Right forelimb (tissue), 1 donor: ENCODE results near the gene CHST9.
"Not testable (repeated sequence)": the region's sequence is repeated elsewhere in the genome, so short reads cannot be mapped to it uniquely, and the experiment has no call there.

ENCODE experiments used
- DNase-seq: peaks from one replicate; pipeline ENCODE4 v3.0.0-alpha.2; 2018

CHST9 gene

DNA sequence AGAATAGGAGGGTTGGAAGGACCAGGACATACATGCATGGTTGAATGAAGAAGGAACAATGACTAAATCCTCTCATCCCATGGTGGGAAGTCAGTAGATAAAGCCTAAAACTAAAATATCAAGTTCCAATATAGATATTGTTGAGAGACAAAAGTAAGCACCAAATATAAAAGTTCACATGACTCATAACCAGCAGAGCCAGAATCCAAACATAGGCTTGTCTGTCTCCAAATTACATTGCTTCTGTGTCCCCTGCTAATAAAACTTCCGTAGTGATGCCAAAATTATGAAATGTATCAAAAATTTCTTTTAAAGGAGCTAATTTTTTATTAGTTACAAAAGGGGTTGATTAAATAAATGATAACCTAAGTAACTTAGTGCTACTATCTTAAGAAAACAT, 19.7 kb downstream of the CHST9 start:
- DNase-seq: no peak

- DNase-seq: no peak
Measured at GRCh38 chr18:27164905-27165304, 20.2 kb downstream of the CHST9 start.

DNA sequence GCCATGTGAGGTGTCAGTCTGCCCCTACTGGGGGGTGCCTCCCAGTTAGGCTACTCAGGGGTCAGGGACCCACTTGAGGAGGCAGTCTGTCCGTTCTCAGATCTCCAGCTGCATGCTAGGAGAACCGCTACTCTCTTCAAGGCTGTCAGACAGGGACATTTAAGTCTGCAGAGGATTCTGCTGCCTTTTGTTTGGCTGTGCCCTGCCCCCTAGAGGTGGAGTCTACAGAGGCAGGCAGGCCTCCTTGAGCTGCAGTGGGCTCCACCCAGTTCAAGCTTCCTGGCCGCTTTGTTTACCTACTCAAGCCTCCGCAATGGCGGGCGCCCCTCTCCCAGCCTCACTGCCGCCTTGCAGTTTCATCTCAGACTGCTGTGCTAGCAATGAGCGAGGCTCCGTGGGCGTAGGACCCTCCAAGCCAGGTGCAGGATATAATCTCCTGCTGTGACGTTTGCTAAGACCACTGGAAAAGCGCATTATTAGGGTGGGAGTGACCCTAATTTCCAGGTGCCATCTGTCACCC, 21.9 kb downstream of the CHST9 start:
- not testable (repeated sequence) for DNase-seq

DNA sequence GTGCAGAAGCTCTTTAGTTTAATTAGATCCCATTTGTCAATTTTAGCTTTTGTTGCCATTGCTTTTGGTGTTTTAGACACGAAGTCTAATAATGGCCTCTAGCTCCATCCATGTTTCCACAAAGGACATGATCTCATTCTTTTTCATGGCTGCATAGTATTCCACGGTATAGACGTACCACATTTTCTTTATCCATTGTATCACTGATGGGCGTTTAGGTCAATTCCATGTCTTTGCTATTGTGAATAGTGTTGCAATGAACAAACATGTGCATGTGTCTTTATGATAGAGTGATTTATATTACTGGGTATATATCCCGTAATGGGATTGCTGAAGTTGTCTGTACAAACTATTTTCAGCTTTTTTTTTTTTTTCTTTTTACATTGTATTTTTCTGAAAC, 35.9 kb downstream of the CHST9 start:
- DNase-seq: not testable (repeated sequence)

GRCh38 chr18:27144672-27145071, 40.4 kb downstream of the CHST9 start:
- no peak for DNase-seq

DNA sequence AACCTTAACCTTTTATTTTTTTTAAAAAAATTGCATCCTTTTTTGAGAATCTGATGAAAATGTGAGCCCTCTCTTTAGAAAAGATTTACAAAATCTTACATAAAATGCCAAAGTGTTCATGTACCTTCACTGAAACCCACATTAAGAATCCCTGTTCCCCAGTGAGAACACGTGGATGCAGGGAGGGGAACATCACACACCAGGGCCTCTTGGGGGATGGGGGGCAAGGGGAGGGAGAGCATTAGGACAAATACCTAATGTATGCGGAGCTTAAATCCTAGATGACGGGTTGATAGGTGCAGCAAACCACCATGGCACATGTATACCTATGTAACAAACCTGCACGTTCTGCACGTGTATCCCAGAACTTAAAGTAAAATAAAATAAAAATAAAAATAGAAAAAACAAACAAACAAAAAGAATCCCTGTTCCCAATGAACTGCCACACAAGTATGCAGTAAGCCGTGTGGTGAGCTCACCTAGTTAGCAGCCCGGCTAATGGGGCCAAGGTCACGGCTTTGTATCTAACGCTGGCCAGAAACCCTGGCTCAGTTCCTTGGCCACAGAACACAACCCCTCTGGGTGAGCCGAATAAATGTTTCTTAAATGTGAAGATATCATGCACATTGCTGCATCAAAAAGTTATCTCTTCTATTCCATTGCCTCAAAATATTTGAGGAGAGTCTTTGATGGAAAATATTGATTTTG, 41.4 kb downstream of the CHST9 start:
- no peak for DNase-seq

- no peak for DNase-seq
Measured at GRCh38 chr18:27142891-27143290, 42.2 kb downstream of the CHST9 start.

GRCh38 chr18:27141876-27142275, 43.2 kb downstream of the CHST9 start:
- no peak for DNase-seq

DNA sequence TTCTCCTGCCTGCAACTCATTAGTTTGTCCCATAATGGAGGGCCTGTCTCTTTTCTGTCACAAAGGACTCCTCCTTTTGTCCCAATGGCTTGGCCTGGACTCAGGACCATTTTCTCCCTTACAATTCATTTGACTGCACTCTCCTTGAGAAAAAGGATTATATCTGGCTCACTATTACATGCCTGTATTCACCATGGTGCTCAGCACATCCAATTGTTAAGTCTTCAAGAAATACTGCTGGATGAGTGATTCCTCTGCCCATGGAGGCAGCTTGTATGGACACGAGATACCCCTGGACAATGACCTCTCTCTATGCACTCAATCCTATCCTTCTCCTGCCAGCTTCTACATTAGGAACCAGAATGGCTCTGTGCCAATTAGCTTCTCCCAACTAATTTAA, 47.0 kb downstream of the CHST9 start:
- DNase-seq: no peak

DNA sequence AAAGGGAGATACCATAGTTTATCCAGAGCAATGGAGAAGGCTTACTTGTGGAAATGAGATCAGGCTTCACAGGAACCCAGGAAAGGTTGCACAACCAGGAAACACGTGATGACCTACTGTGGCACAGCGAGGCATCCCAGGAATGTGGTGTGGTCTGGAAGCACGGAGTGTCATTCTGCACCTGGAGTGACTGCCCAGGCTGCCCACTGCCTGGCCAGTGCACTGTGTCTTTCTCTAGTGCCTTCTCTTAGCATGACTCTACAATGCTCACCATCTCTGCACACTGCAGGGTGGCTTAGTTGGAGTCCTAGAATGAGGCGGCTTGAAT, 48.9 kb downstream of the CHST9 start:
- DNase-seq: no peak

- DNase-seq: no peak
Measured at GRCh38 chr18:27135504-27136207, 49.5 kb downstream of the CHST9 start.

DNA sequence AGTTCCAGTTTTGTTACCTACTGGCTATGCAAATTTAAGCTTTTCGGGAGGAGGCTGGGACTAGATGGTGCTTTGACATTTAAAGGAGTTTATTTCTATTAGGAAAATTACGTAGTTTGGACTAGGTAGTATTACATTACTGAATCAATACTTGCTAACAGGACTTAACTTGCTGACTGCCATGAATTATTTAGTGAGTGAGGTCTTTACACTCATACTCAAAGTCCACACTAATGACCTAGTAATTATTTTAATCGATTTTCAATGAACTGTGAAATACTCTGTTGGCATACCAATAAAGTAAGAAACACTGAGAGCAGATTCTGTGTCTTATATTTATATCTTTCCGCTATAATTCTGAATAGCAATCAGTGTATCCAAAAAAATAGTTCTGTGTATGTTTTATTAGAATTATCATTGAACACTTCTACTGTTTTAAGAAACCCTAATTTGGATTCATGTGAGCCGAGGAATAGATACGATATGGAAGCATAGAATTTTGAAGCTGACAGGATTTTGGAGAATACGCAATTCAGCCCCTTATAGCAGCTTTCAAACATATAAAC, 55.0 kb downstream of the CHST9 start:
- no peak for DNase-seq

DNA sequence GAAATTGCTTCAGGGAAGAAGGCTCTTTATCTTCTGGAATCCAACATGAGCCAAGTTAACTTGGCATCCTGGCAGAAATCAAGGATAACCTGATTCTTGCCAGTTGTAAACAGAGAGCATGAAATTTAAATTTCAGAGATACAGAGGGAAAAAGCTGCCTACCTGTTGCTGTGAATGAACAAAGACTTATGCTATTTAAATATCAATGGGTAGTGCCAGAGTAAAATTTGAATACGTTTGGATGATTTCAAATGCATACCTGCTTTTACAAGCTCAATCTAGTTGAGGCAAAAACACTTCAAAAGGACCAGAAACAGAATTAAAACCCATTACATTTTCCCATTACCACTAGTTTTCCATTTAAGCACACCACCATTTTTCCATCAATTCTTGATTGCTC, 60.9 kb downstream of the CHST9 start:
- no peak for DNase-seq

DNA sequence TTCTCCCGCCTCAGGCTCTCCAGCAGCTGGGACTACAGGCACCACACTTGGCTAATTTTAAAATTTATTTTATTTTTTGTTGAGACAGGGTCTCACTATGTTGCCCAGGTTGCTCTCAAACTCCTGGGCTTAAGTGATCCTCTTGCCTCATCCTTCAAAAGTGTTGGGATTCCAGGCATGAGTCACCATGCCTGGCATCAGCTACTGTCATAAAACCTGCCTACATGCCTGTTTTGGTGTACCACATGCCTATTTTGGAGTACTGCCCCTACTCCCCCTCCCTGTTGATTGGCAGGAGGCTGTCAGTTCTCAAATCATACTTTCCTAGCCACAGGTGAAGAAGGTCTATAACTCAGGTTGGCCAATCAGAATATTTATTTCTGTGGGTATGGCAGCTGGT, 64.0 kb downstream of the CHST9 start:
- DNase-seq: no peak

GRCh38 chr18:27120246-27120645, 64.9 kb downstream of the CHST9 start:
- DNase-seq: no peak

- DNase-seq: no peak
Measured at GRCh38 chr18:27118973-27119372, 66.1 kb downstream of the CHST9 start.

GRCh38 chr18:27114842-27115241, 70.3 kb downstream of the CHST9 start:
- DNase-seq: no peak

DNA sequence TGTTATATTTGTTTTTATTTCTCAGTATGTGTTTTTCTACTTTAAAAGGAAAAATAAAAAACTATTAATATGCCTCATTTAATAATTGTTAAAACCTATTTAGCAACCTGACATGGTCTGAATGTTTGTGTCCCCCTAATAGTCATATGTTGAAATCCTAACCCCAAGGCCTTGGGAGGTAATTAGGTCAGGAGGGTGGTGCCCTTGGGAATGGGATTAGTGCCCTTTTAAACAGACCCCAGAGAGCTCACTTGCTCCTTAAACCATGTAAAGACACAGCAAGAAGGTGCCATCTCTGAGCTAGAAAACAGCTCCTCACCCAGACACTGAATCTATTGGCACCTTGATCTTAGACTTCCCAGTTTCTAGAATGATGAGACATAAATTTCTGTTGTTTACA, 71.8 kb downstream of the CHST9 start:
- DNase-seq: no peak

DNA sequence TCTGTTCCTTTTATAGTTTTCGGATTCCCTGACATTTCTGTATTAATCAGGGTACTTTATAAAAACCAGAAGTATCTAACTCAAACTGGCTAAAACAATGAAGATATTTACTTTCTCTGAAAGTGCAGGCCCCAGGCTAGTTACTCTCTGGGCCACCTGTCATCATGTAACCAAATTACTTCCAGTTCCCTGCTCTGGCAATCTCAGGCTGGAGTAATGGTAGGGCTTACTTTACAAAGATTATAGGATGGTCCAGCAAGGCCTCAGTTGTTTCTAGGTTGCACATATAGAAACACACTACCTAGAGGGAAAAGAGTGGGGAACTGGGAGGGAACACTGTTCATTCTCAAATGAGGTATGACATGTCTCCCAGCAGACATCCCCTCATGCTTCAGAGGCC, 74.8 kb downstream of the CHST9 start:
- DNase-seq: no peak

DNA sequence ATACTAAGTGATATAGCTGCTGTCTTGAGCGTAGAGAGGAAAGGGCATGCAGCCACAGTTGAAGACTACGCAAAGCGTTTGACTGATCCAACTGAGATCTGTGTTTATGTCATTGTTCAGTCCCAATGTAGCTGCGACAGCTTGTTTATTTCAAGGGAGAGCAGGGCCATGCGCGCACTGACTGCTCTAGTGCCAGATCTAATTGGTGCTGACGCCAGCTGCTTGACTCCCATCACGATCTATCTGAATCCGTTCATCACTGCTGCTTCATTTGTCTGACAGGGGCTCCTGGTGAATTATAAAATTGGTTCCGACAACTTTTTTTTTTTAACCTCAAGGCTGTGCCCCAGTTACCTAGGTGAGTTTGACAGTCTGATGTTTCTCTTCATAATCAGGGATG, 75.7 kb downstream of the CHST9 start:
- DNase-seq: no peak

- DNase-seq: no peak
Measured at GRCh38 chr18:27108842-27109241, 76.3 kb downstream of the CHST9 start.

- no peak for DNase-seq
Measured at GRCh38 chr18:27104743-27105142, 80.4 kb downstream of the CHST9 start.

DNA sequence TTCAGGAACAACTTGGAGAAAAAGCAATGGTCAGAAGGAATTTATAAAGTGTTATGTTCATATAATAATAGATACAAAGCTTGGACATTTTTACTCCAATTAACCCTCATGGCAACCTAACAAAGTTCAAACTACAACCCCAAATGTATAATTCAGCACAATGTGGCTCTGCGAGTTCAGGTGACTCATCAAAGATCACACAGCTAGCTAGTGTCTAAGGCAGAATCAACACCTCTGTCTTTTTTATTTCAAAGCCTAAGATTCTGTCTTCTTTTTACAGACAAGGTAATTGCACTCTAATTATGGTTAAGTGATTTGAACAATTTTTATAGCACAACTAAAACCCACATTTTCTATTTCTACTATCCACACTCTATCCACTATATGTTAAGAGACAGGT, 90.5 kb downstream of the CHST9 start:
- no peak for DNase-seq

DNA sequence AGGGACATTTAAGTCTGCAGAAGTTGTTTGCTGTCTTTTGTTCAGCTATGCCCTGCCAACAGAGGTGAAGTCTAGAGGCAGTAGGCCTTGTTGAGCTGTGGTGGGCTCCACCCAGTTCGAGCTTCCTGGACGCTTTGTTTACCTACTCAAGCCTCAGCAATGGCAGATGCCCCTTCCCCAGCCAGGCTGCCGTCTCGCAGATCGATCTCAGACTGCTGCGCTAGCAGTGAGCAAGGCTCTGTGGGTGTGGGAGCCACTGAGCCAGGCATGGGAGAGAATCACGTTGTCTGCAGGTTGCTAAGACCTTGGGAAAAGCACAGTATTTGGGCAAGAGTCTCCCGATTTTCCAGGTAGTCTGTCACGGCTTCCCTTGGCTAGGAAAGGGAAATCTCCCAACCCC, 91.8 kb downstream of the CHST9 start:
- DNase-seq: not testable (repeated sequence)
